Stimulated activated CD8-positive, alpha-beta memory T cell treated with anti-CD3 and anti-CD28 coated beads, Interleukin-7, amount 100 ng/mL, for 1 hour (primary cell): Measurements from ENCODE around the gene TUFM.
"Not testable (repeated sequence)": the region's sequence is repeated elsewhere in the genome, so short reads cannot be mapped to it uniquely, and the experiment has no call there.

ENCODE experiments used
- DNase-seq, 2 donors: peaks; one replicate each; pipeline ENCODE4 v3.0.0-alpha.2; 2020; ENCODE audit warnings: low read depth in 2 of 2

Gene TUFM

DNA sequence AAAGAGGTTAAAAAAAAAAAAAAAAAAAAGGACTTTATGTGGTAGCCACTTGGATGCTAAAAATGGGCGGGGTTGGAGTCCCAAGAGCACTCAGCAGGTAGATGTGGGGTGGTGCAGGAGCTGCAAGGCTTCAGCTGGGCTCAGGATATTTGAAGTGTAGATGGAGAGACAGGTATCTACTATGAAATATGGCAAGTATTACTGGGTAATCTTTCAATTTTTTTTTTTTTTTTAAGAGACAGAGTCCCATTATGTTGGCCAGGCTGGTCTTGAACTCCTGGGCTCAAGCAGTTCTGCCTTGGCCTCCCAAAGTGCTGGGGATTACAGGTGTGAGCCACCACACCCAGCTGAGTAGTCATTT, 7.6 kb downstream of the TUFM start:
- no peak for DNase-seq

DNA sequence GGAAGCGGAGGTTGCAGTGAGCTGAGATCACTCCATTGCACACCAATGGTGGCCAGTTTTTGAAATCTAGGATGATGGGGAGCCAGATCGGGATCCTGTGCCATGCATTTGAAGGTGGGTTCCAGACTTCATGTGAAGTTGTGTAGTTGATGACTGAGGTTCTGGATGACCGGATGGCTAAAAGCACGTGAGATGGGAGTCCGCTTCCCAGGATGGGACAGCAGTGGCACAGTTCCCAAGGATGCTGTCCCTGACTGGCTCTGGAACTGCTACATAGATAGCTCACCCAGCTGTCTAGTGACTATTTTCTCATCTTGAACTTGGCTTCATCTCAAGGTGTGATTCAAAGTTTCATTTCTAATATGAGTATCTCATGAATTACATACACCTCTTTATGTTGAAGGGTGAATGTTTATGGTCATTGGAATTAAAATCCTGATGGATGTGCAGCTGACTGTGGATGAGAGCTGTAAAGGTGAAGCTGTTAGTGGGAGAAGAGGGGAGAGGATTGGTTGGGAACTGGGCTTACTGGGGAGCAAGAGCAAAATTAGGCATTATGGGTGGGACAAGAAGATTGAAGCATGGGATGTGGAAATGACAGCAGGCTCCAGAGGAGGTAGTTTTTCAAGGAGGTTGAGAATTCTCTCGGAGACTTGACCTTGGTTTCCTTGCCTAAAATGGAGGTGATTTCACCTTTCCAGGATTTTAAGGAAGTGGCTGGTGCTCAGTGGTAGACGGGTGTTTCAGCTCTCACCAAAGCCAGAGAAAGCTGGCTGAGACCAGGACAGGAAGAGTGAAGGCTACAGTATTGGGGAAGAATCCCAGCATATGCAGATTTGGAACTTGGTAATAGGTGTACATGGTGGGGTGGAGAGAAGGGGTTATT, 8.2 kb downstream of the TUFM start:
- DNase-seq, result no peak

DNA sequence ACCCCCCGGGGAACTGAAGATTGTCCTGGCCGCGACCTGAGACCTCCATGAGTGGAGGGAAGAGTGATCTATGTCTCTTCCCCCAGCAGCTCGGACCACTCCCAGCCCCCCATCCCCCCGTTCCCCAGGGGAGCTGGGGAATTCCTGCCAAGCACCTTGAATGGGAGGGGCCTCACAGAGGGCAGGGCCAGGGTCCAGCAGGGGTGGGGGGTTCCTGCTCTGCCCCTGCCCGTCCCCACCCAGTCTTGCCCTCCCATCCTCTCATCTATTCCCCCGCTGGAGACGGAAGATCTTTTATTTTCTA, 9.4 kb downstream of the TUFM start:
- no peak for DNase-seq

DNA sequence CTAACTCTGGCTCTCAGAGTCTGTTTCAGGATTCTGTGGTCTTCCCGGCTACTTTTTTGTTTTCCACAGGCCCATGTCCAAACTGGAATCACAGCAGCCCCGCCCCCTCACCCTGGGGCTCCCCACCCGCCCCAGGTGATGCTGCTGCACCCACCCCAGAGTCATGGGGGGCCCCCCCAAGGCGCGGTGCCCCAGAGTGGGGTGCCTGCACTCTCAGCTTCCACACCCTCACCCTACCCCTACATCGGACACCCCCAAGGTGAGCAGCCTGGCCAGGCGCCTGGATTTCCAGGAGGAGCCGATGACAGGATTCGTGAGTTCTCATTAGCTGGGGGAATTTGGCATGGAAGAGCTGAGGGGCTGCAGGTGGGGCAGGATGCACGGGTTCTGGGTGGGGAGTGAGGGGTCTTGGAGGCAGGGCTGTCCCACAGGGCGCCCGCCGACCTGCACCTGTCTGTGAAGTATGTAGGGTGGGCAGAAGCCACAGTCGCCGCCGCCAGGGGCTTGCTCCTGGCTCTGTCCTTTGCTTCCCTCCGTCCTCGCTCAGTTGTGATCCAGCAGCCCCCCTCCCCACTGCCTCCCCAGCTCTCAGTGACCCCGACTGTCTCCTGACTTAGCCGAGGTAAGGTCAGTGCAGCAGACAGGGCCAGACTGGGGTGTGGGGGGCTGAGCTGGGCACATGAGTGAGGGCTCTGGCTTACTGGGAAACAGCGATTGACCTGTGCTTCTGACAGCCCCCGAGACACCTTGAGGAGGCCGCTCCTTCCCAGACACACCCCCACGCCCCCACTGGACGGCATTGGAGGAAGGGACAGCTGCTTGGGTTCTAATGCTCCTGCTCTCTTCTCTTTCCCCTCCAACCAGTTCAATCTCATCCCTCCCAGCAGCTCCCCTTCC, 10.0 kb downstream of the TUFM start:
- no peak for DNase-seq

DNA sequence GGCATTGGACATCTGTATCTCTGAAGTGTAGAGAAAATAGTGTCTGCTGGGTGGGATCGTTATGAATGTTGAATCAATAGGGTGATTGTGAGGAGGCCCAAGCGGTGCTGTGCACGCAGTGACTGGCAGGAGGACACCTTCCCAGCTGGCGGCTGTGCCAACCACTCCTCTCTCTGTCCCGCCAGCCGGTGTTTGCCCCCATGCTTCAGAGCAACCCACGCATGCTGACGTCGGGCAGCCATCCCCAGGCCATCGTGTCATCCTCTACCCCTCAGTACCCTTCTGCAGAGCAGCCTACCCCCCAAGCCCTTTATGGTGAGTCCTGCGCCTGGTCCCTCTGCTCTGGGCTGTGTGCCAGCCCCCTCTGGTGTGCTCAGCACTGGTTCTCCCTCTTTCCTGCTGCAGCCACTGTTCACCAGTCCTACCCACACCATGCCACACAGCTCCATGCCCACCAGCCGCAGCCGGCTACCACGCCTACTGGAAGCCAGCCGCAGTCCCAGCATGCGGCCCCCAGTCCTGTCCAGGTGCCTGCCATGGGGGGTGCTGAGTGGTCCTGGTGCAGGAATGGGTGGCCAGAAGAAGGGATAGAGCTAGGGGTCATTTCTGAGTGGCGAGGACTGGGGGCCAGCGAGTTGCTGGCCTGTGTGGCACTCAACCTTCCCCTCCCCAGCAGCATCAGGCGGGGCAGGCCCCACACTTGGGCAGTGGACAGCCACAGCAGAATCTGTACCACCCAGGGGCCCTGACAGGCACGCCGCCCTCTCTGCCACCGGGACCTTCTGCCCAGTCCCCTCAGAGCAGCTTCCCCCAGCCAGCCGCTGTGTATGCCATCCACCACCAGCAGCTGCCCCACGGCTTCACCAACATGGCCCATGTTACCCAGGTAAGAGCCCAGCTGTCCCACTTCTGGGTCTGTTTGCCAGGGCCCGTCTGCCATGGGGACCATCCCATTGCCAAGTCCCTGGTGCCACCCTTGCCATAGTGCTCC, 11.0 kb downstream of the TUFM start:
- no peak for DNase-seq

DNA sequence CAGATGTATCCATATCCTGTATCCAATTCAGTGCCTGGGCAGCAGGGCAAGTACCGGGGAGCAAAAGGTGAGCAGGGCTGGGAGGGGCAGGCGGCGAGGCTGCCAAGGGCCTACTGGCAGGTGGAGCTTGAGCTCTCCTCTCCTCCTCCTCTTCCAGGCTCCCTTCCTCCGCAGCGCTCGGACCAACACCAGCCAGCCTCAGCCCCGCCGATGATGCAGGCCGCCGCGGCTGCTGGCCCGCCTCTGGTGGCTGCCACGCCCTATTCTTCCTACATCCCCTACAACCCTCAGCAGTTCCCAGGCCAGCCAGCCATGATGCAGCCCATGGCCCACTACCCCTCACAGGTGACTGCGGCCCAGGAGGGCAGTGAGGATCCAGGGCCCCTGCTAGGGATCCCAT, 11.8 kb downstream of the TUFM start:
- DNase-seq, result no peak

DNA sequence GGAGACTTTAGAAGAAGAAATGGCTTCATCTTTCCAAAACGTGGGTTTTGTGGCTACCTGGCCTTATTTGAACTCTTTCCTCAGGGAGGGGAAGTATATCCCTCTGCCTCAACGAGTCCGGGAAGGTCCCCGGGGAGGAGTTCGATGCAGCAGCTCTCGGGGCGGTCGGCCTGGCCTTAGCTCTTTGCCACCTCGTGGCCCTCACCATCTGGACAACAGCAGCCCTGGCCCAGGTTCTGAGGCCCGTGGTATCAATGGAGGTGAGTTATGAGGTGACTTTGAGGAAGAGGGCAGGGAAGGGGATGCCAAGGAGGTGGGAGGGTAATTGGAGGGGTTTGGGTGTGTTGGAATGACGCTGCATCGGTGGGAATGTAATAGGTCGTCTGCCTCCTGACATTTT, 15.6 kb downstream of the TUFM start:
- DNase-seq, result no peak

DNA sequence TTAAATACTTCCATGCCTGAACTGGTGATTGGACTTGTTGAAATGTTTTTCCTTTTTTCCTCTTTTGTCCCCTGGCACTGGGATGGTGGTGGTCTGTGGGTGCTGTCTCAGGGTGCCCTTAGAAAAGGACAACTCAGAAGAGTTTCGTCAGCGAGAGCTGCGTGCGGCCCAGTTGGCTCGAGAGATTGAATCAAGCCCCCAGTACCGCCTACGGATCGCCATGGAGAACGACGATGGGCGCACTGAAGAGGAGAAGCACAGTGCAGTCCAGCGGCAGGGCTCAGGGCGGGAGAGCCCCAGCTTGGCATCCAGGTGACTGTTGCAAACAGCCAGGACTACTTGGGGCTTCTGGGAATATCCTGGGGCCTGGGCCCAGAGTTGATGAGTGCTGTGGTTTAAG, 16.4 kb downstream of the TUFM start:
- no peak for DNase-seq

DNA sequence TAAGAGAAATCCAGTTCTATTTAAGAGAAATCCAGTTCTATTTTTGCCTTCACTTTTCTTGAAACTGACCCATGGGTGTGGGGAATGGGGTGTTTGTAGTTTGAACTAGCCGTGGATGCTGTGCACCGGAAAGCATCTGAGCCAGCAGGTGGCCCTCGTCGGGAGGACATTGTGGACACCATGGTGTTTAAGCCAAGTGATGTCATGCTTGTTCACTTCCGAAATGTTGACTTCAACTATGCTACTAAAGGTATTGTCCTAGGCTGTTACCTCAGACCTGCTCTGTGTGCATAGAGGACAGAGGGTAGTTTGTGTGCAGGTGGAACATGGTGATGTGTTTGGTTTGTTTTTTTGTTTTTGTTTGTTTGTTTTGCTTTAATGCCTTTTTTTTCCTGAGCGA, 20.0 kb downstream of the TUFM start:
- DNase-seq, result no peak

DNA sequence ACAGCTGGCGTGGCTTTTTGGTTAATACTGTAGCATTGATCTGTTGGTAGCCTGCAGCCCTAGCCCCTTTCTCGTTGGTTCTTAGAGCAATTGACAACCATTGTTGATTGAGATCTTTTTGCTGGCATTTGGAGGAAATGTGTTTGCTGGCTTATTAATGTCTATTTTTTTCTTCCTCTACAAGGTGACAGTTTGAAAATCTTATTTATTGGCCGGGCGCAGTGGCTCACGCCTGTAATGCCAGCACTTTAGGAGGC, 21.5 kb downstream of the TUFM start:
- no peak for DNase-seq

DNA sequence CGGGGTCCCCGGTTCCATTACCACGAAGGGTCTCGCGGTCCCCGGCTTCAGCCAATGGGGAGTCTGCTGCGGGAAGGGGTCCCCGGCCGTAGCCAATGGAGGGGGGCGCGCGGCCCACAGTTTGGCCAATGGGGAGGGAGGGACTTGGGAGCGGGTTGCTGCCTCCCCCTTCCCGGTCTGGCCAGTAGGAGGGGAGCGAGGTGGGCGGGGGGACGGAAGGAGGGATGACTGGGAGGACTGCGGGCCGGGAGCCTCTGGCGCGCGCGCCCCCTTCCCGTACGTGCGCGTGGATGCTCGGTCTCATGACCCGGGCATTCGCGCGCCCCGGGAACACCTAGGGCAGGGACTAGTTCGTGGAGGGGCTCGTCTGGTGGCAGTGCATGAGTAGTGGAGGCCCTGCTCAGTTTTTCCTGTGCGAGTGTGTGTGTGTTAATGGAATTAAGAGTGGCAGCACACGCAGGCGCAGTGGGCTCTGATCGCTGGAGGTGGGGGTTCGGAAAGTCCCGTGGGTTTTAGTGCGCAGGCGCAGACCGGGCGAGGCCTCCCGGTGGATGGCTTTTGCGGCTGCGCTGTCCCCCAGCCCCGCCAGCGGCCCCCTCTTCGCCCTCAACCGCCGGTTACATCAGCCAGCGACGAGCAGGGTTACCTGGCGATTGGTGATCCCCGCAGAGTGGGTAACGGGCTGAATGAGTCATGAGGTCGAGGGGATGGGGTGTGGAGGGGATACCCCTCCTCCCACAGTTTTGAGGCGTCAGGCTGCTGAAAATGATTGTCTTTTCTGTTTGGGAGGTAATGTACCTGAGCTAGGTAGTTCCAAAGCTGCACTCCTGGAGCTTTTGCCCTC, 22.1 kb downstream of the TUFM start:
- peak; percentile 88 to 92 for DNase-seq

DNA sequence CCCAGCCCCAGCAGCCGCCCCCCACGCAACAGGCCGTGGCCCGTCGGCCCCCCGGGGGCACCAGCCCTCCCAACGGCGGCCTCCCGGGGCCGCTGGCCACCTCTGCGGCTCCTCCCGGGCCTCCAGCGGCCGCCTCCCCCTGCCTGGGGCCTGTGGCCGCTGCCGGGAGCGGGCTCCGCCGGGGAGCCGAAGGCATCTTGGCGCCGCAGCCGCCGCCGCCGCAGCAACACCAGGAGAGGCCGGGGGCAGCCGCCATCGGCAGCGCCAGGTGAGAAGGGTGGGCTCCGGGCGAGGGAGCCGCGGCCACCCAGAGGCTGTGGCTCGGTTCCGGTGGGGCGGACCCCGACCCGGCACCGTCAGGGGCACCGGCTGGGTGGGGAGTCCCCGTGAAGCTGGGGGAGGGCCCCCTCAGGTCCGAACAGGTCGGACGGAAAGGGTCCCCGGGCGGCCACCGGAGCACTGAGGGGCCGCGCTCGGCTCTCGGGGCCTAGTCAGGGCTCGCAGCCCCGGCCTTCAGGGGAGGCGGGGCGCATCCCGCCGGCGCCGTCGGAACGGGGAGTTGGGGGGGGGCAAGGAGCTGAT, 22.8 kb downstream of the TUFM start:
- no peak for DNase-seq

DNA sequence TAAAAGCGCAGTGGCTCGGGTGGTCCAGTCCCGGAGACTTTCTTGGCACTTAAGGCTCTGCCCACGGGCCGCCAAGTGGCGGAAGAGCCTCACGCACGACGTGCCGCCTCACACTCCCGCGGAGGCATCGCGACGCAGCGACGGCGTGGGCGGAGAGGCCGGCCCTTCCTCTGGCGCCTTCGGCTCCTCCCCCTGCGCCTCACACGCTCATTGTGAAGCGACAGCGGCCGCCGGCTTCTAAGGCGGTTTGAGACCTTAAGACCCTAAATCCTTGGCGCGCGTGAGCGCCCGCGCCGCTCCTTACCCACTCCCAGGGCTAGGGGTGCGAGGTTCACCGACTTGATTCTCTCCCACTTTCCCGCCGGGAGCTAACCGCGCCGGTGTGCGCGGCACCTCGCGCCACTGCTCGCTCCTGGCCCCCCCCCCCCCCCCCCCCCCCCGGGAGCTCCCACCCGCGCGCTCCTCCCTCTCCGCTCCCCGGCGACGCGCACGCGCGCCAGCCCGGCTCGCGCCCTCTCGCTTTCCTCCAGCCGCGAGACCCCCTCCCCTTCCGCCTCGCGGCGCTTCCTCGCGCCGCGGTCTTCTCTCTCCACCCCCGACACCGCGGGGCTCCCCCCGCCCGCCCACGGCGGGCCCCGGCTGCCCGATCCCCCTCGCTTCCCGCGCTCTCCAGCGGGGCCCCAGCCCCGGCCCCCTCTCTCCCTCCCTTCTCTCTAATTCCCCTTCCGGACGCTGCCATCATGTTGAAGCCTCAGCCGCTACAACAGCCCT, 23.4 kb downstream of the TUFM start, which contains the start of gene ATXN2L:
Gene ATXN2L (plus strand): TSS at position 480 of the 771 bp plus-strand sequence. CDS start 261 bp downstream, at position 741.
- peak; percentile 87 to 90 for DNase-seq

DNA sequence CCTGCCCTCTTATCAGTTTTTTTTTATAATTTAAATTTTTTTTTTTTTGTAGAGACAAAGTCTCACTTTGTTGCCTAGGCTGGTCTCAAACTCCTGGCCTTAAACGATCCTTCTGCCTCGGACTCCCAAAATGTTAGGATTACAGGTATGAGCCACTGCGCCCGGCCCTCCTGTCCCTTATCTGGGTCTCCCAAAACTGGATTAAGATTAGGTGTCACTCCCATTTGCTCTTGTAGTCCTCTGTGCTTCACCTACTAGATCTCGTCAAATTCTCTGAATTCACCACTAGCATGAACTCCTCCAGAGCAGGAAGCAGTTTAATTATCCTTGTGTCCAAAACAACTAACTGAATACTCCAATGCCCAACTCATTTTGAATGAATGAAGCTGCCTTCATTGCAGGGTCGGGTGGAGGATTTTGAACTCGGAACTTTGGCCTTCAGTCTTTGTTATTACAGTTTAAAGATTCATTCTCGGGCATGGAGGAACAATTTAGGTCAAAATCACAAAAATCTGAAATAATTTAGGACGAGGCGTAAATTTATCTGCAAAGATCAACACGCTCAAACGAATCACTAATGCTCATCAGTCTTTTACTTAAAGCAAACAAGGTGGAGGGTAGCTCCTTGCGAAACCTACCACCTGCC, 24.2 kb downstream of the TUFM start:
- DNase-seq, result no peak

DNA sequence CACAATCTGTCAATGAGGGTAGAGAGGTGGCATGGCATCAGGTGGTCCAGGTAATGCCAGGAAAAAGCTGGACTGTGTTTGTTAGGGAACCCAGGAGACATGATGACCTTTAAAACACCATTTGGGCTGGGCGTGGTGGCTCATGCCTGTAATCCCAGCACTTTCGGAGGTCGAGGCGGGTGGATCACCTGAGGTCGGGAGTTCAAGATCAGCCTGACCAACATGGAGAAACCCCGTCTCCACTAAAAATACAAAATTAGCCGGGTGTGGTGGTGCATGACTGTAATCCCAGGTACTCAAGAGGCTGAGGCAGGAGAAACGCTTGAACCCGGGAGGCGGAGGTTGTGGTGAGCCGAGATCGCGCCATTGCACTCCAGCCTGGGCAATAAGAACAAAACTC, 25.6 kb downstream of the TUFM start:
- not testable (repeated sequence) for DNase-seq

DNA sequence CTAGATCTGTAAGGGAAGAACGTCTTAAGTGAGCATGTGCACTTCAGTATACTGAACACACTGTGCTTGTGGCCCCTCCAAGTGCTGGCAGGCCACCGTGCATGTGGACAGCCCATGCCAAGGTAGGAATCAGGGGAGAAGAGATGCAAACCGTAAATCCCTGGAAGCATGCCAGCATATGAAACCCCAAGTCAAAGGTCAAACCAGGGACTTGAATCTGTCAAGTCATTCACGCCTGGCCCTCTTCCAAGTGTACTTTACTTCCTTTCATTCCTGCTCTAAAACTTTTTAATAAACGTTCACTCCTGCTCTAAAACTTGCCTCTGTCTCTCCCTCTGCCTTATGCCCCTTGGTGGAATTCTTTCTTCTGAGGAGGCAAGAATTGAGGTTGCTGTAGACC, 26.1 kb downstream of the TUFM start:
- no peak for DNase-seq

DNA sequence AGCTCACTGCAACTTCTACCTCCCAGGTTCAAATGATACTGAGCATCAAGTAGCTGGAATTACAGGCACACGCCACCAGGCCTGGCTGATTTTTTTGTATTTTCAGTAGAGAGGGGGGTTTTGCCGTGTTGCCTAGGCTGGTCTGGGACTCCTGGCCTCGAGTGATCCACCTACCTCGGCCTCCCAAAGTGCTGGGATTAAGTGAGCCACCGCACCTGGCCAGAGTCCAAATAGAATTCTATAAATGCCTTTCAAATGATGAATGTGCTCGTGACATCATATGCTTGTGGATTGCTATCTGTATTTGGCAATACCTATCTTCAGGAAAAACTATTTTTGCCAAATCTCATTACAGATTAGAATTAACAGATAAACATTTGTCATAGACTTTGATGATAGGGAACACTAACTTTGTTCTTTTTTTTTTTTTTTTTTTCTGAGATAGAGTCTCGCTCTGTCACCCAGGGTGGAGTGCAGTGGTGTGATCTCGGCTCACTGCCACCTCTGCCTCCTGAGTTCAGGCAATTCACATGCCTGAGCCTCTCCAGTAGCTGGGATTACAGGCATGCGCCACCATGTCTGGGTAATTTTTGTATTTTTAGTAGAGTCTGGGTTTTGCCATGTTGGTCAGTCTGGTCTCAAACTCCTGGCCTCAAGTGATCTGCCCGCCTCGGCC, 38.6 kb downstream of the TUFM start:
- not testable (repeated sequence) for DNase-seq

DNA sequence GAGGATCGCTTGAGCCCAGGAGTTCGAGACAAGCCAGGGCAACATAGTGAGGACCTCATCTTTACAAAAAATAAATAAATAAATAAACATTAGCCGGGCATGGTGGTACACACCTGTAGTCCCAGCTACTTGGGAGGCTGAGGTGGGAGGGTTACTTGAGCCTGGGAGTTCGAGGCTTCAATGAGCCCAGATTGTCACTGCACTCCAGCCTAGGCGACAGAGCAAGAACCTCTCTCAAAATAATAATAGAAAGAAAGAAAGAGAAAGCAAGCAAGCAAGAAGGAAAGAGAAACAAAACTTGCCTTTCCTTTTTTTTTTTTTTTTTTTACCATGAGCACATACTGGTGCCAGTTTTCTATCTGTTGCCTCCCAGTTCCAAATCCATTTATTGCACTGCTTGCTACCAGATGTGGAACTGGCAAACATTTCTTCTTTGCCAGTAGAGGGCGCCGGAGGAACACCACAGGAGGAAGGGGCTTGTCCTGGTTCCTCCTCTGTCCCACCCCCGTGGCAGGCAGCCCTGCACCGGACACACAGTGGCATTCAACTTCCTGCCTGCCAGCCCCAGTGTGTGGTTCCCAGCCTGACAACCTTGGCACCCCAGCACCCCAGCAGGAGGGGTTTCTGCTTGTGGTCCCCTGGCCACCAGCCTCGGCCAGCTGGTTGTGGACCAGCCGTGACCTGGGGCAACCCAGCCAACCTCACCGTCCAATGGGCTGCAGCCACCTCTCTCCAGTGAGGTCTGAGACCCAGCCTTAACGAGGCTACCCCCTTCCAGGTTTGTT, 43.7 kb downstream of the TUFM start:
- DNase-seq, result peak; percentile 25 to 44
